ENCODE results near the gene DNM3. TPM values are rescaled to one million over a fixed set of nuclear protein-coding genes. Genes with fewer than 3 reads are reported as not detected.

DNM3 gene
- total and polyA plus RNA-seq, 10 of the 15 experiments (the other 5 are each of a cell fraction or from before 2014, with no cell fraction given) = 0.03 to 1.5 (median 0.08) TPM; not detected in 3

DNA sequence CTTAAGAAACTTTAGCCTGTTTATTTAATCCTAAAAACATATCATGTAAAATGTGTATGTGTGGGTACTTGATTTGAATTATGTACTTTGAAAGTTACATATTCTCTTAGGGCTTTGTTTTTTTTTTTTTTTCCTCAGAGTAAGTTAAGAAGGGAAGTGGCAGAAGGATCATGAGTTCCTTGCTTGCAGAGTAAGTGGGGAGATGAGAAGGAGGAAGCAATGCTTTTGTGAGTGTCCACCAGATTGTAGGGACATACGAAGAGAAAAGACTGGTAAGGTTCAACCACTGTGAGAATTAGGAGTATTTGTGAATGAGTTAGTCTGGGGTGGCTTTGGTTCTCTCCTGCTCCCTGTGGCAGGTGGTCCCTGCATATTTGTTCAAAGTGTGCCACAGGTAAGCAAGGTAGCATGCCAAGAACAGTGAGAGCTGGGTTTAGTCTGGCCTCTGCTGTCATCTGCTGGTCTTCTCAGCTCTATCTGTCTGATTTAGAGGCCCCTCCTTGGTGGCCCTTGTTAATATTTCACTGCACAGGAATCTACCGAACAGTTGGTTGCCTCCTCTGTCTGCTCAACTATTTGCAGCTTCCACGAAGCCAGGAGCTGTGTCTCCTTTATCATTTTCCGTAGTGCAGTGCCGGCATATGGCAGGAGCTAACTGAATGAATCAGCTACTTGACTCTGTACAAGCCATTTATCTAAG lies 9.5 kb downstream of the DNM3 start:
- Histone ChIP-seq H2AFZ (ENCODE audit: control insufficient read depth, low read depth, low read length) (no peak overlapping the region), H3K4me1 (ENCODE audit: control insufficient read depth, insufficient read depth, low read length) (no peaks in the 10 kb centered on the region), H3K9ac (ENCODE audit: control insufficient read depth, insufficient read depth, low read length) (no peak overlapping the region), H4K20me1 (ENCODE audit: control insufficient read depth, insufficient read depth) (no peaks in the 10 kb centered on the region), H3K4me3 (no peak overlapping the region), H3K9me3 (replicated peaks; ENCODE audit: control insufficient read depth, insufficient read depth, low read length) (no peaks in the 10 kb centered on the region), H3K4me2 (ENCODE audit: control insufficient read depth, insufficient read depth) (no peak overlapping the region), H3K79me2 (ENCODE audit: control insufficient read depth, insufficient read depth, low read length) (no peaks in the 10 kb centered on the region), H3K27ac (ENCODE audit: control insufficient read depth, insufficient read depth) (no peak overlapping the region), H3K27me3 (replicated peaks in 1 of 2; ENCODE audit: control insufficient read depth in 2 of 2, insufficient read depth in 2 of 2, low read length in 1 of 2) (no peaks in the 10 kb centered on the region), H3K36me3 (ENCODE audit: control insufficient read depth in 2 of 2, insufficient read depth in 2 of 2, low read length in 1 of 2) (no peaks in the 10 kb centered on the region)
- CTCF ChIA-PET = interaction anchor here (0.9 to 1.2 kb wide), 3 partner anchors 9 to 50 kb away, joined by 3 to 4 read pairs (median 3); no protein-coding TSS in a partner anchor
- no peak for DNase-seq (ENCODE audit: low read depth, low spot score)
- WGBS (ENCODE audit: insufficient coverage, insufficient replicate concordance, low lambda C conversion rate, missing lambda C conversion rate) = 24% methylated on average over 5 of the region's 5 CpGs
- intact Hi-C loops (cut with micrococcal nuclease; ENCODE audit: unreplicated experiment) (no loop called here), in situ Hi-C loops (cut with MboI) (no loop called here)
- FAIRE-seq = no peak
- TF ChIP-seq, protein P1, sequence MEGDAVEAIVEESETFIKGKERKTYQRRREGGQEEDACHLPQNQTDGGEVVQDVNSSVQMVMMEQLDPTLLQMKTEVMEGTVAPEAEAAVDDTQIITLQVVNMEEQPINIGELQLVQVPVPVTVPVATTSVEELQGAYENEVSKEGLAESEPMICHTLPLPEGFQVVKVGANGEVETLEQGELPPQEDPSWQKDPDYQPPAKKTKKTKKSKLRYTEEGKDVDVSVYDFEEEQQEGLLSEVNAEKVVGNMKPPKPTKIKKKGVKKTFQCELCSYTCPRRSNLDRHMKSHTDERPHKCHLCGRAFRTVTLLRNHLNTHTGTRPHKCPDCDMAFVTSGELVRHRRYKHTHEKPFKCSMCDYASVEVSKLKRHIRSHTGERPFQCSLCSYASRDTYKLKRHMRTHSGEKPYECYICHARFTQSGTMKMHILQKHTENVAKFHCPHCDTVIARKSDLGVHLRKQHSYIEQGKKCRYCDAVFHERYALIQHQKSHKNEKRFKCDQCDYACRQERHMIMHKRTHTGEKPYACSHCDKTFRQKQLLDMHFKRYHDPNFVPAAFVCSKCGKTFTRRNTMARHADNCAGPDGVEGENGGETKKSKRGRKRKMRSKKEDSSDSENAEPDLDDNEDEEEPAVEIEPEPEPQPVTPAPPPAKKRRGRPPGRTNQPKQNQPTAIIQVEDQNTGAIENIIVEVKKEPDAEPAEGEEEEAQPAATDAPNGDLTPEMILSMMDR (IDR thresholded peaks at IDR 0.05 in 2 of 3, conservative IDR thresholded peaks at IDR 0.05 in 1 of 3; ENCODE audit: control insufficient read depth in 2 of 3, extremely low read depth in 1 of 3, insufficient read depth in 1 of 3, low read depth in 3 of 3, low read length in 3 of 3) = peak in 1 of 3 experiments; percentile 29; a peak in 2 of 6 replicates
- TF ChIP-seq, protein P2, sequence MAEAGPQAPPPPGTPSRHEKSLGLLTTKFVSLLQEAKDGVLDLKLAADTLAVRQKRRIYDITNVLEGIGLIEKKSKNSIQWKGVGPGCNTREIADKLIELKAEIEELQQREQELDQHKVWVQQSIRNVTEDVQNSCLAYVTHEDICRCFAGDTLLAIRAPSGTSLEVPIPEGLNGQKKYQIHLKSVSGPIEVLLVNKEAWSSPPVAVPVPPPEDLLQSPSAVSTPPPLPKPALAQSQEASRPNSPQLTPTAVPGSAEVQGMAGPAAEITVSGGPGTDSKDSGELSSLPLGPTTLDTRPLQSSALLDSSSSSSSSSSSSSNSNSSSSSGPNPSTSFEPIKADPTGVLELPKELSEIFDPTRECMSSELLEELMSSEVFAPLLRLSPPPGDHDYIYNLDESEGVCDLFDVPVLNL (IDR thresholded peaks at IDR 0.05; ENCODE audit: low read depth, low read length) = no peak
- TF ChIP-seq RAD21 (IDR thresholded peaks at IDR 0.05; ENCODE audit: insufficient read depth, low read depth, low read length) = 0 out of 2 replicates have a peak, but pooled peaks have one; percentile 5
- RAD21 ChIA-PET (ENCODE audit: unreplicated experiment) = interaction anchor here (0.8 to 1.0 kb wide), 2 partner anchors 206 to 366 kb away, joined by 3 read pairs; no protein-coding TSS in a partner anchor
- ATAC-seq = no peak; the same call in 2 of the 3 replicates
- SMC1A ChIA-PET (ENCODE audit: uncharacterized antibody, unreplicated experiment) = interaction anchor here (1.5 kb wide), 1 partner anchor 51 kb away, joined by 4 read pairs; no protein-coding TSS in a partner anchor
- no TSS peak for BruUV-seq (replicated peaks)
- POLR2A ChIA-PET = no interaction called here

Measured in GM12878 (cell line).